HG03196 (cell line): ENCODE measurements around the gene GIPC2.
A peak's percentile ranks its signal among the peaks of the same experiment; 100 is the strongest.

ENCODE experiments used
- ATAC-seq: cut with Tn5 transposase; IDR thresholded peaks from one replicate; pipeline ENCODE4 v1.9.1; 2021; ENCODE audit not compliant: unreplicated experiment

Gene GIPC2

DNA sequence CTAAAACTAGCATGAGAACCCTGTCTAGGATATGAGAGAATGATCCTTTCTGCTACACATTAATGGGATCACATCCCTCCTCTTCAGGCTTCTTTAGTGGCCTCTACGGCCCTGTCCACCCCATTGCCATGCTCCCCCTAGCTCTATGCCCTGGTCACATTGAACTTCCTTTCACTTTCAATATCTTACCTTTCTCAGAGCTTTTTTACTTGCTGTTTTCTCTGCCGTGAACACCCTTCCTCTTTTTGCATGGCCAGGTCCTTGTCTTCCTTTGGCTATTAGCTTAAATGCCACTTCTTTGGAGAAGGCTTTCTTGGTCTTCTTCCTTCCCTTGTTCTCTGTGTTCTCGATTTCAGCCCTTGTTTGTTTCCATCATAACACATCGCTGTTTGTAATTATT, 97.4 kb downstream of the GIPC2 start:
- peak; percentile 77 for ATAC-seq

DNA sequence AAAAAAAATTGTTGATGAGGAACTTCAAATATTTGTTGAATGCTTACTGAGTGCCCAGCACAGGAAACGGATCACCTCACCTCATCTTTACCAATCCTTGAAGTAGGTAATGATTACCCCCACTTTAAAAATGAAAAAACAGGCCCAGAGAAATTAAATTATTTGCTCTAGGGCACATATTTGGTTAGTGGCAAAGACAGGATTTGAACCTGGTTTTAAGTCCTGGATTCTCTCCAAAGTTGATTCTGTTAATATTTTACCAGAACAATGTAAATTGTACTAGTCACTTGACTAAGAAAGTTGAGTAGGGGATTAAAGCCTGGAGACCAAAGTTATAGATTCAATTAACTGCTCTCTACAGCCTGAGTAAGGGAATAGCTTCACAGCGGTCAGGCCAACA, 97.9 kb downstream of the GIPC2 start:
- no peak for ATAC-seq

DNA sequence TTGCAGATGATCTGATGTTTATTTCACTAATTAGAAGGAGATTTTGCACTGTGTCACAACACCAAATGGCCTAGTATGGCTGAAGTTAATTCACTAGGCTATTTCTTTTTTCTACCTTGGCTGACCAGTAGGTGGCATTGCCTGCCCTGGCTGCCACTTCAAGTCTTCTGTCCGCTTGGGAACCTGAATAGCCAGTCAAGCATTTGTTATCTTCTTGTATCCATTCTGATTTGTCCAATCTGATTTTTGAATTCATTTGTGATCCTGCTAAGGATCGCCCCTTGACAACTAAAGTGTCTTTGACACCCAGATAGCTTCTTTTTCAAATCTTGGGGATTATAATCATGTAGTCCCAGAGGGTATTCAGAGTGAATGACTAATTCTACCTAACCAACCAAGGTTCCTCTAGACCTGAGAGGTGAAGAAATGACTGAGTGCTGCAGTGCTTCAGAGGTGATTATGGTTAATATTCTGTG, 99.4 kb downstream of the GIPC2 start:
- peak; percentile 66 for ATAC-seq

DNA sequence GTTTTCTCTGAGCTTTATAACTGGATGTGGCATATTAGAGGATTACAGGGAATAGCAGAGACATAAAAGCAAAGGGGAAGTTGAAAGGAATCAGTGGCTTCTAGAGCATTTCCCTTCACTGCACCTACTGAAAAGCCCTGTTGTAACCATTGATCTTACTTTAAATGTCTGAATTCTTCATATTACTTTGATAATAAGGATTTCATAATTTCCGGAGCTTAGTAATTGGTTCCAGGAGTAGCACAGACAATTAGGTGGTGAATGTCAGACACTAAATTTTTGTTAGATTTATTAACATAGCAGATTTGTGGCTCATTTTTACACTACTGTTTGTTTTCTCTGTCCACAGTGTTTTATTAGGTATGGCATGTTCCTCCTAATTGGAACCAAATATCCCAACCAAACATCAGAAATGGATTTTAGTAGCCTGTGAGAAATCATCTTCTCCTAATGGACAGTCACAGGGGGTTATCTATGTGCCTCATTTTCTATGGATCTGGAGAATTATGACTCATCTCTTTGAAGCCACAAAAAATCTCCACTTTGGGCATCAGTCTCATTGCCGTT, 100.5 kb downstream of the GIPC2 start:
- no peak for ATAC-seq

DNA sequence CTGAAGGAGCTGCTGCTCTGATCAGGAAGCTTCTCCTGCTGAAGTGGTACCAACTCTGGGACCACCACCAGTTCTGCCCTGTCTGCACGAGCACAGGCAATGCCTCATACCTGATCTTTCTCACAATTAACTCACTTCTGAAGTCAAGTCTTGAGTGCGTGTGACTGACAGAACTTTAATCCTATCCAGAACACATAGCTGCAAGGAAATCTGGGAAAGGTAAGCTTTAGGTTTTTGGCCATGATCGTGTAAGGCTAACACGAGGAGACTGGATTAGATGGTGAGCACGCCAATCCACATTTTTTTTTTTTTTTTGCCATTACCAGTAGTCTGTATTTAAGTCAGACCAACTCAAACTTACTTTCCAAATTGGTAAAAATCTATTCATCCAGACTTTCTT, 101.3 kb downstream of the GIPC2 start:
- ATAC-seq, result no peak

DNA sequence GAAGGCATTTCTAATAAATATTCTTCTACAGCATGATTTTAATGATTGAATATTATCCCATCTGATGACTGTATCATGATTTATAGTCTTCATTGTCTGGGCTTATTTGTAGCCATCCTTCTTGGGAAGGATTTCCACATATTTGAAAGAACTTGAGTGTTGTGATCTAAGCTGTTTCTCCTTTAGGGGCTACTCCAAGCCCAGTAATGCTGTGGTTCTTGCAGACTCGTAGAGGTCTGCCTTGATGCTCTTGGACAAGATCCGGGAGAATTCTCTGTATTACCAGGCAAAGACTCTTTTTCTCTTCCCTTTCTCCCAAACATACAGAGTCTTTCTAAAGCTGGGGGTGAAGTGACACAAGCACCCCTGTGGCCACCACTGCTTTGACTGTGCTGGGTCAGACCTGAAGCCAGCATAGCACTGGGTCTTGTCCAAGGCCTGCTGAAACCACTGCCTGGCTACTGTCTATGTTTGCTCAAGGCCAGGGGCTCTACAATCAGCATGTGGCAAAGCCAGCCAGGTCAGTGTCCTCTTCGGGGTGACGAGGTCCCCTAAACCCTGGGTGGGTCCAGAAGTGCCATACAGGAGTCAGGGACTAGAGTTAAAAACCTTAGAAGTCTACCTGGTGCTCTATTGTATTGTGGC, 107.4 kb downstream of the GIPC2 start:
- ATAC-seq, result no peak

DNA sequence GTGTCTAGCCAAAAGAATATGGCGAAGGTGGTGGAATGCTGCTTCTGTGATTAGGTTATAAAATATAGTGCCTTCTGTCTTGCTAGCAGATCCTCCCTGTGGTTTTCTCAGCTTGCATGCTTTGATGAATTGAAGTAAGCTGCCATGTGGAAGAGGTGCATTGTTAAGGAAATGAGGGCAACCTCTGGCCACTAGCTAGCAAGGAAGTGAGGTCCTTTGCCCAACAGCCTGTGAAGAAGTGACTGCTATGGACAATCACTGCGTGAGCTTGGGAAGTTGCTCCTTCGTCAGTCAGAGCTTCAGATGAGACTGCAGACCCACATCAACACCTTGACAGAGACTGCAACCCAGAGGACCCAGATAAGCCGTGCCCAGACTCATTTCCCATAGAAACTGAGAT, 109.4 kb downstream of the GIPC2 start:
- no peak for ATAC-seq

DNA sequence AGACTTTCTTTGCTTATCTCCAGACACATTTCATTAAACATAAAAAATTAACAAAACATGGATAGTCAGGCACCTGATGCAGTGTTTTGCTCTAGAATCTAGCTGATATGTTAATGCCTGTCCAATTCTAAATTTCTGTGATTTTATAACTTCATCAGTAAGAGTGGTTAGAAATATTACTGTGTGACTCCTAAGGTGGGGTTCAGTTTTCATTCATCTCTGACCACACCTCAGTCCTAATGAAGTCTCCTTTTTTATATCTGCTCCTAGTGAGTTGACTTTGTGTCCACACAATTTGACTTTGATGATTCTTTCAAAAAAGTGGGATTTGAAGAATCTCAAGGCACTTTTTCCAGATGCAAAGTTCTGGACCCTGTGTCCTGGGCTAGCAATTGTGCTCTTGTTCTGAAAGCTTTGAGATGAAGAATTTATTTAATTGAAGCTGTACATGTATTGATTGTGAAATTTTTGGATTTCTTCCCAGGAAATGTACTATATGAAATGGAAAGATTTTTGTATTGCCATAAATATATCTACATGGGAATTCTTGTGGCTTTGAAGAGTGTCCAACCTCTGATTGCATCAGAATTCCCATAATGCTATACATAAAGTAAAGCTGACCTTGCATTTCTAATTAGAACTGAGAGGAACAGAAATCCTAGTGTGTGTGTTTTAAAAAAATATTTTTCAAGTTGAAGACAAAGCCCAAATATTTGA, 111.2 kb downstream of the GIPC2 start:
- ATAC-seq, result no peak

DNA sequence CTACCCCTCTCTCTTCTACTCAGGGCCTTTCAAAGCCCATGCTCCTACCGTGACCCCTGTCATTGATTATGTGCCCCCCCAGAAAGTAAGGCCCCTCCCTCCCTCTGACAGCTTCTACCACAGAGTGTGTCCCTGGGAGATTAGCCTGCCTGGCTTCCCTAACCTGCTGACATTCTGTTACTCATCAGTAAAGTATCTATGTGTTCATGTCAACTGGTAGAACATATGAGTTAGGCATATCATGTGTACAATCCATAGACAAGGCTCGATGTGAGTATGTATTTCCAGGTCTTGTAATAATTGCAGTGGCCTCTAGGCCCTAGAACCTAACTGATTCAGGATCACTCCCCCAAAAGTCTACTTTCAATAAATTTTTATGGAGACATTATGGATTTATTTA, 120.0 kb downstream of the GIPC2 start:
- no peak for ATAC-seq

DNA sequence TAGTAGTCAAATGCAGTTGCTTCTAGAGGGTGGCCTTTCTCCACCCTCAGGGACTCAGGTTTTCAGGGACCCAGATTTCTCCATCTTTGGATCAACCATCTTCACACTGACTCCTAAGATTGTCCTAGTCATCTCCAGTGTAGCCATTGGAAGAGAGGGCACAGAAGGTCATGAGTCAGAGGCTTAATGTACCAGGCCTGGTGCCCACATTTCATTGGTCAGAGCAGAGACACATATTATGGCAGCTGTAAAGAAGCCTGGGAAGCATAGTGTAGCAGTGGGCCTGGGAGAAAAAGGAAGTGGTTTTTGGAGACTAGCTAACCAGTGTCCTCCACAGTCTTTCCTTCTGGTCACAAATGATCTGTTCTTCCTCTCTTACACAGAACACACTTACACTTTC, 122.5 kb downstream of the GIPC2 start:
- ATAC-seq, result no peak

DNA sequence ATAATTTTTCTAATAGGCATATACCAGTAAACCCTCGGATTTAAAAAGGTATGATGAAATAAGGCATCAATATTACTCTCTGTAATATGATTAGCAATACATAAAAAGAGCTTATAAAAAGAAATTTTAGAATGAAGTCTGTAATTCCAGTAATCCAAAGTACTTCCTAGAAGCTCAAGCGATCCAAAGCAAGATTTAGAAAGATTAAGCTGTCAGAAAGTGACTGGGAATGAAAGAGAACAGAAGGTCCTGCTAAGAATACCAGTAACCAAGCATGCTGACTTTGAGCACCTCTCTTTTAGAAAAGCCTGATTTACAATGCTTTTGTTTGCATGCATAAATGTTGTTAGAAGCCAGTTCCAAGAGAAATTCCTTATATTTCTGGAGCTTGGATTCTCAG, 125.1 kb downstream of the GIPC2 start:
- no peak for ATAC-seq

DNA sequence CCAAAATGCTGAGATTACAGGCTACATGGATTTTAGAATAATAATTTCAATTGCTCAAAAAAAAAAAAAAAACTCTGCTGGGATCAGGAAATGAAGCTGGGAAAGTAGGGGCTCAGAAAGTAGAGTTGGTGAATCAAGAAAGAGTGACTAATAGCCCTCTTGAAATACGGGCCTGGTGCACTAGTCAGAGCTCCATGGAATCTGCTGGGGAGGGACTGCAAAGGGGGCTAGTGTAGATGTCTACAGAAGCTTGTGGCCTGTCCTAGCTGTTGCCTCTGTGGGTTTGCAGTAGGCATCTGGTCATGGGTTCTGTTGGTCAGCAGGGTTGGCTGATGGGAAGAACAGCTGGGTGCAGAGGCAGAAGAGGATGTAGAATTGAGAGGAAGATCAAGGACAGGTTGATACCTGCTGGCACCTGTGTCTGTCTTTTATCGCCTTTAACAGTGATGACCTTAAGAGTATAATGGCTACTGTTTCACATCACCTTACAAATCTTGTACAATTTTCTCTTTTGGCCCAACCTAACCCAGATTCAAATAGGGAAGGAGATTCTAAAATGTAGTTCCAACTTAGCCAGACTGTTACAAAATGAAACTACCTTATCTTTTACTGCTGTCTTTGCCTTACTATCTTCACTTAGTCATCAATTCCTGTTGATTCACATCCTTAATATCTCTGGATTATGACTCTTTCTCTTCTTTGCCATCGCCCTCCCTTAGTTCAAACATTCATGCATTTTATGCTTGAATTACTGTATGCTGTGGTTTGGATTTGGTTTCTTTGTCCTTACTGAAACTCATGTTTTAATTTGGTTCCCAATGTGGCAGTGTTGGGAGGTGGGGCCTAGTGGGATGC, 126.2 kb downstream of the GIPC2 start:
- ATAC-seq, result no peak

DNA sequence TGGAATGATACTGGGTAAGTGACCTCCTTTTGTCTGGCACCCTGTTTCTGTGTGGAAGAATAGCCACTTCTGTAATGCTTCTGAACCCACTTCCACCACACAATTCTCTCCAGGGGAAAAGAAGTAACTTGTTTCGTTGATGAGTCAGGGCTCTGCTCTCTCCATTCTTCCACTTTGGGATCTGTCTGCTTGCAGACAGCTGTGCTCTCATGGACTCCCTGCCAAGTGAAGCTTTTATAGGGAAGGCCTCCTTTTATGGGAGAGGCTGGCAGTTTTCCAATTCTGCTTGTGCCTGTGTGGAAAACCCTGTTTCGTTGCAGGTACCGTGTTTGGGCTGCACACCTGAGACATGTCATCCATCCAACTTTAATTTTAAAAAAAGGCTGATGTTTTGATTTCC, 130.7 kb downstream of the GIPC2 start:
- no peak for ATAC-seq

DNA sequence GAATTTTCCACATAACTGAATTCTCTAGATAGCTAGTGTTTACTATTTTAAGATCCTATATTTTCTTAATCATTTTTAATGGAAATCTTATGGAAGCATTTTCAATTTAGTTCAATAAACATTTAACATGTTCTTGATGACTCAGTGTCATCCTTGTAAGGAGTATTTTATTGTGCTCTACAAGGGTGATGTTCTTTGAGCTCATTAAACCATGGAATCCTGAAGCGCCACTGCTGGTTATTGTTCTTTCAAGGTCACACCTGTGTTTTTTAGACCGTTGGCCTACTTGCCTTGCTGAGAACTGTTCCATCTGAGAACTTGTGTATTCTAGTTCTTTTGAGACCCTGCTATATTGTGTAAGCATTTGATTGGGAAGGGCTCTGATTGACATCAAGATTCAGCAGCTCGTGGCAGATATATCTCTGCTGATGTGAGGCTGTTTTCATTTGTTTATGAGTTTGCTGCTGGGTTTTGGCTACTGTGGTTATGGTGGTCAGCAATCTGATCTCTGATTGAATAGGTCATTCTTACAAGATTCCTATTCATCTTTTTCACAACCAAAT, 132.0 kb downstream of the GIPC2 start:
- no peak for ATAC-seq

DNA sequence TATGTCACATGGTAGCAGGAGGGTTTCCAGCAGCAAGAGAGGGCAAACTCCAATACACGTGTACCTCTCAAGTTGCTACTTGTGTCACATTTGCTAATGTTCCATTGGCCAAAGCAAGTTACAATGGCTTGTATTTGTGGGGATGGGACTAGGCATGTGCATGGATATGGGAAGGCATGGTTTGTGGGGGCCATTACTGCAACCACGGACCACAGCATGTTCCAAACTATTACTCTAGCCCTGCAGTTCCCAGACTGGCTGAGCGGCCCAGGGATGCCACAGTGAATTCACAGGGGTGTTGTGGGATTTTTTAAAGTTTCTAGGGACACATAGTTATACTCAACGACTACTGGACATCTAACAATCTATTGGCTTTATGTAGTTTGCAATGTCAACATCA, 133.1 kb downstream of the GIPC2 start:
- ATAC-seq, result no peak

DNA sequence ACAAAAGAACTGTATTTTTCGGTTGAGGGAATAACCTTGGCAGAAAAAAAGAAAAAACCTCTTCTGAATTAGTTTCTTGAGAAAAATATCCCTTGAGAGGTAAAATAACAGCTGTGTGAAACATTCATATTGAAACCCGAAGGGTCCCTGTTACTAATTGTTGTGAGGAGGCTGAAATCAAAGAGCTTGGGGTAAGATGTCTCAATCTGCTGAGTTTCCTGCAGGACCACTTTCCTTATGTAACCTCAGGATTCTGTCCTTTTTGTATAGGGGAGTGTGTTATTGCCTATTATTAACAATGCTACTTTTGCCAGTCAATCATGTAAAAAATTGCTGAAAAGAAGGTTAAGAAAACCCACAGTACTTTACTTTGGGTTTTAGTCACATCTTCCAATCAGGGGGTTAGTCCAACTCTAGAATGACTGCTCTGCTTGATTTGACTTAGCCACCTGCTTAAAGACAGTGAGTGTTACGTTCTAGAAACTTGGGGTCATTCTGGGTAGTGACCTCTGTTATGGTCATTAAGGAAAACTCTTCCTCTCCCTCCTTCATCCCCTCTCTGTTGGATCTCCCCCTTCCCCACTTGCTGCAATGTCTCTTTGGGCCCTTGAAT, 138.8 kb downstream of the GIPC2 start:
- ATAC-seq, result no peak
